H1 (cell line): ENCODE measurements around the gene SLX9. TPM values are rescaled to one million over a fixed set of nuclear protein-coding genes. Genes with fewer than 3 reads are reported as not detected.

Experiments
- CTCF ChIA-PET: fragments of 300-600 bp; sonication (Branson Sonifier 250); formaldehyde crosslinking; loops from one replicate; lab custom pipeline; 2021; ENCODE audit not compliant: partially characterized antibody; lab: Charles Lee
- POLR2A ChIA-PET: fragments of 300-600 bp; sonication (Branson Sonifier 250); formaldehyde crosslinking; loops from one replicate; lab custom pipeline; 2021; ENCODE audit warnings: inconsistent platforms; ENCODE audit not compliant: partially characterized antibody; lab: Charles Lee
- DNase-seq, 2 experiments: peaks; one replicate each; pipeline versions ENCODE4 v3.0.0 to v3.0.0-alpha.2; 2010 to 2022; ENCODE audit warnings: low spot score in 2 of 2, low read depth in 1 of 2, mixed read lengths in 1 of 2
- FAIRE-seq: peaks from 2 replicates; lab custom pipeline; 2011; peaks lifted over from hg19 to GRCh38; lab: Jason Lieb, UNC
- H2AFZ ChIP-seq: 2 replicates; pipeline ENCODE4 v1.8.1; 2012; ENCODE audit warnings: low read length, inconsistent platforms
- H2AK5ac ChIP-seq: 2 replicates; pipeline ENCODE4 v1.6.1; 2013; ENCODE audit warnings: low read depth, low read length
- H2BK120ac ChIP-seq: replicated peaks from 2 replicates; pipeline ENCODE3; 2013; ENCODE audit warnings: low read depth, low read length, inconsistent platforms
- H2BK12ac ChIP-seq: 2 replicates; pipeline ENCODE4 v1.6.1; 2013; ENCODE audit warnings: low read depth, low read length
- H2BK15ac ChIP-seq: 2 replicates; pipeline ENCODE4 v1.6.1; 2013; ENCODE audit warnings: low read length
- H2BK20ac ChIP-seq: 2 replicates; pipeline ENCODE4 v1.6.1; 2013; ENCODE audit warnings: low read length
- H2BK5ac ChIP-seq: 2 replicates; pipeline ENCODE4 v1.6.1; 2013; ENCODE audit warnings: low read depth, low read length
- H3K14ac ChIP-seq: 2 replicates; pipeline ENCODE4 v1.6.1; 2013; ENCODE audit warnings: inconsistent platforms; ENCODE audit not compliant: insufficient read length
- H3K18ac ChIP-seq: 2 replicates; pipeline ENCODE4 v1.6.1; 2013; ENCODE audit warnings: low read length; ENCODE audit errors: extremely low read depth
- H3K23ac ChIP-seq: 2 replicates; pipeline ENCODE4 v1.6.1; 2013; ENCODE audit warnings: inconsistent platforms; ENCODE audit not compliant: insufficient read length
- H3K23me2 ChIP-seq: 2 replicates; pipeline ENCODE4 v1.6.1; 2013; ENCODE audit warnings: low read depth, low read length
- H3K27ac ChIP-seq: 2 replicates; pipeline ENCODE4 v1.6.1; 2011; ENCODE audit warnings: low read depth, low read length, inconsistent platforms
- H3K27me3 ChIP-seq, 4 experiments: replicated peaks in 1 of 4; 1 replicate in 1 of 4; 2 replicates in 3 of 4; pipeline versions ENCODE4 v1.6.1 to v1.8.1; 2011 to 2013; ENCODE audit warnings: low read length in 3 of 4, mild to moderate bottlenecking in 3 of 4, inconsistent platforms in 2 of 4, mixed read lengths in 2 of 4, moderate library complexity in 1 of 4; ENCODE audit not compliant: control insufficient read depth in 3 of 4, insufficient read depth in 3 of 4; ENCODE audit errors: extremely low read depth in 1 of 4
- H3K36me3 ChIP-seq, 4 experiments: 2 replicates each; pipeline versions ENCODE4 v1.6.1 to v1.8.1; 2011 to 2013; ENCODE audit warnings: mild to moderate bottlenecking in 4 of 4, low read length in 3 of 4, moderate library complexity in 2 of 4, control low read depth in 1 of 4, inconsistent platforms in 1 of 4; ENCODE audit not compliant: insufficient read depth in 4 of 4, control insufficient read depth in 2 of 4
- H3K4ac ChIP-seq: replicated peaks from 2 replicates; pipeline ENCODE3; 2013; ENCODE audit warnings: low read length, low read depth, mixed read lengths, inconsistent platforms; ENCODE audit not compliant: insufficient read length
- H3K4me1 ChIP-seq, 4 experiments: replicated peaks in 1 of 4; 1 replicate in 1 of 4; 2 replicates in 3 of 4; pipeline versions ENCODE4 v1.6.1 to v1.8.1; 2011 to 2013; ENCODE audit warnings: low read length in 3 of 4, inconsistent platforms in 2 of 4, mixed read lengths in 1 of 4; ENCODE audit not compliant: insufficient read depth in 4 of 4, control insufficient read depth in 3 of 4
- H3K4me2 ChIP-seq, 2 experiments: 2 replicates each; pipeline versions ENCODE4 v1.6.1 to v1.8.1; 2011 to 2013; ENCODE audit warnings: low read depth in 2 of 2, low read length in 2 of 2, control low read depth in 1 of 2, inconsistent platforms in 1 of 2, mild to moderate bottlenecking in 1 of 2; ENCODE audit not compliant: insufficient read depth in 1 of 2
- H3K4me3 ChIP-seq, 4 experiments: fragments of 200-600, 300-600 bp in 1 of 4; sonication (generic), shearing (Covaris generic), sonication (Bioruptor Twin) in 1 of 4; 2 replicates each; pipeline versions ENCODE4 v1.5.1 to v1.8.1; 2011 to 2016; ENCODE audit warnings: low read length in 4 of 4, low read depth in 3 of 4, control low read depth in 2 of 4, inconsistent platforms in 2 of 4, mild to moderate bottlenecking in 2 of 4, mixed read lengths in 1 of 4, moderate library complexity in 1 of 4; ENCODE audit not compliant: insufficient read depth in 2 of 4; ENCODE audit errors: extremely low read depth in 1 of 4
- H3K56ac ChIP-seq: replicated peaks from 2 replicates; pipeline ENCODE3; 2013; ENCODE audit warnings: low read depth, mild to moderate bottlenecking, mixed read lengths, low read length, inconsistent platforms; ENCODE audit not compliant: insufficient read length
- H3K79me1 ChIP-seq: 2 replicates; pipeline ENCODE4 v1.6.1; 2013; ENCODE audit warnings: low read depth, low read length, control low read depth
- H3K79me2 ChIP-seq, 2 experiments: 2 replicates each; pipeline versions ENCODE4 v1.6.1 to v1.8.1; 2012 to 2013; ENCODE audit warnings: low read length in 2 of 2, mild to moderate bottlenecking in 2 of 2, inconsistent platforms in 1 of 2; ENCODE audit not compliant: insufficient read depth in 2 of 2, control insufficient read depth in 1 of 2
- H3K9ac ChIP-seq, 4 experiments: replicated peaks in 1 of 4; 1 replicate in 1 of 4; 2 replicates in 3 of 4; pipeline versions ENCODE4 v1.6.1 to v1.8.1; 2011 to 2013; ENCODE audit warnings: low read depth in 3 of 4, low read length in 3 of 4, control low read depth in 2 of 4, mild to moderate bottlenecking in 2 of 4, moderate library complexity in 2 of 4, inconsistent platforms in 1 of 4; ENCODE audit errors: extremely low read depth in 1 of 4
- H3K9me3 ChIP-seq, 2 experiments: 2 replicates each; pipeline versions ENCODE4 v1.6.1 to v1.8.1; 2012 to 2013; ENCODE audit warnings: mild to moderate bottlenecking in 2 of 2, moderate library complexity in 2 of 2, control low read depth in 1 of 2, inconsistent platforms in 1 of 2, low read depth in 1 of 2, low read length in 1 of 2, mixed read lengths in 1 of 2; ENCODE audit not compliant: insufficient read depth in 2 of 2
- H4K20me1 ChIP-seq, 2 experiments: replicated peaks in 1 of 2; 2 replicates each; pipeline versions ENCODE3 to v1.8.1; 2011 to 2013; ENCODE audit warnings: inconsistent platforms in 2 of 2, low read length in 2 of 2, mild to moderate bottlenecking in 1 of 2; ENCODE audit not compliant: insufficient read depth in 2 of 2, control insufficient read depth in 1 of 2
- H4K5ac ChIP-seq: 2 replicates; pipeline ENCODE4 v1.6.1; 2013; ENCODE audit warnings: low read length, low read depth, mixed read lengths, inconsistent platforms; ENCODE audit not compliant: insufficient read length
- H4K8ac ChIP-seq: 2 replicates; pipeline ENCODE4 v1.8.0; 2013; ENCODE audit warnings: mild to moderate bottlenecking, moderate library complexity, low read length, inconsistent platforms; ENCODE audit not compliant: insufficient read depth; ENCODE audit errors: extremely low read depth
- H4K91ac ChIP-seq: replicated peaks from 2 replicates; pipeline ENCODE3; 2013; ENCODE audit warnings: low read length, mixed read lengths, inconsistent platforms; ENCODE audit not compliant: insufficient read length
- CBX8 ChIP-seq: fragments of 300-800, 300-1000 bp; sonication (generic); IDR thresholded peaks from 2 replicates; pipeline ENCODE4 v1.7.1; 2016; ENCODE audit warnings: low read depth, low read length, borderline replicate concordance
- CHD1 ChIP-seq: IDR thresholded peaks from 2 replicates; pipeline ENCODE4 v1.6.1; 2012; ENCODE audit warnings: low read depth, low read length, improper control_type of control experiment
- CREB1 ChIP-seq: IDR thresholded peaks from 2 replicates; pipeline ENCODE4 v1.6.1; 2012; ENCODE audit warnings: inconsistent platforms
- EP300 ChIP-seq, 2 experiments: IDR thresholded peaks; 1 replicate in 1 of 2; 2 replicates in 1 of 2; pipeline ENCODE4 v1.6.1; 2011 to 2012; ENCODE audit warnings: low read depth in 2 of 2, low read length in 2 of 2, mild to moderate bottlenecking in 2 of 2, borderline replicate concordance in 1 of 2, inconsistent platforms in 1 of 2, moderate library complexity in 1 of 2
- HDAC6 ChIP-seq: IDR thresholded peaks from one replicate; pipeline ENCODE4 v1.7.1; 2012; ENCODE audit warnings: low read depth, mild to moderate bottlenecking, inconsistent platforms, low read length, moderate library complexity
- KDM1A ChIP-seq: fragments of 200-600, 300-600 bp; sonication (generic); IDR thresholded peaks from 2 replicates; pipeline ENCODE4 v1.7.1; 2016; ENCODE audit warnings: mild to moderate bottlenecking, low read length, borderline replicate concordance
- POLR2AphosphoS5 ChIP-seq: IDR thresholded peaks from 2 replicates; pipeline ENCODE4 v1.6.1; 2011; ENCODE audit warnings: low read depth, low read length
- RFX5 ChIP-seq: IDR thresholded peaks from 2 replicates; pipeline ENCODE4 v1.6.1; 2011; ENCODE audit warnings: low read depth, low read length, improper control_type of control experiment, borderline replicate concordance
- SIN3A ChIP-seq, 2 experiments: IDR thresholded peaks in 1 of 2; conservative IDR thresholded peaks in 1 of 2; 2 replicates each; pipeline ENCODE4 v1.6.1; 2011 to 2012; ENCODE audit warnings: low read length in 2 of 2, improper control_type of control experiment in 1 of 2, low read depth in 1 of 2, mild to moderate bottlenecking in 1 of 2
- SIRT6 ChIP-seq: IDR thresholded peaks from one replicate; pipeline ENCODE4 v1.7.1; 2012; ENCODE audit warnings: low read length, inconsistent platforms
- TAF7 ChIP-seq: optimal IDR thresholded peaks from 2 replicates; pipeline ENCODE3; 2011; ENCODE audit warnings: low read depth, mild to moderate bottlenecking, inconsistent platforms, low read length, moderate library complexity, borderline replicate concordance
- ZNF274 ChIP-seq: IDR thresholded peaks from 2 replicates; pipeline ENCODE4 v1.7.0; 2012; ENCODE audit warnings: low read length, borderline replicate concordance; ENCODE audit errors: extremely low read depth
- WGBS, 2 experiments: shearing (Covaris generic) in 1 of 2; methylation state at CpG; one replicate each; pipeline versions ENCODE4 v1.1.6 to v1.1.7; 2013 to 2015; ENCODE audit warnings: low lambda C conversion rate in 2 of 2, mixed read lengths in 2 of 2, inconsistent platforms in 1 of 2, low coverage in 1 of 2, missing lambda C conversion rate in 1 of 2; ENCODE audit not compliant: insufficient replicate concordance in 2 of 2, insufficient coverage in 1 of 2, insufficient read length in 1 of 2; ENCODE audit errors: extremely low coverage in 1 of 2, missing lambda C conversion rate in 1 of 2; 5-methylcytosine and 5-hydroxymethylcytosine counted together
- polyA plus RNA-seq, 7 experiments: library from polyadenylated mRNA; depleted of rRNA in 3 of 7; stranded (reverse) in 5 of 7; unstranded in 2 of 7; fragments of >200 nt in 5 of 7; fragments of 200-250 nt in 2 of 7; gene quantifications; 1 replicate in 5 of 7; 2 replicates in 1 of 7; 4 replicates in 1 of 7; pipeline versions ENCODE4 v1.2.1 to v1.2.3, GENCODE V29; 2011 to 2013; ENCODE audit warnings: missing spikeins in 2 of 7, mixed read lengths in 2 of 7
- total RNA-seq: library from RNA; stranded (reverse); fragmentation: NEBNext Ultra II Directional; extraction: Animal tissue kit (Norgen Biotek cat#: 25700); gene quantifications from 2 replicates; pipeline ENCODE4 v1.2.1, GENCODE V29; 2021

SLX9 gene
- total and polyA plus RNA-seq, 2 of the 8 experiments (the other 6 are each of a cell fraction or from before 2014, with no cell fraction given) = 17.7 to 57.3 TPM

DNA sequence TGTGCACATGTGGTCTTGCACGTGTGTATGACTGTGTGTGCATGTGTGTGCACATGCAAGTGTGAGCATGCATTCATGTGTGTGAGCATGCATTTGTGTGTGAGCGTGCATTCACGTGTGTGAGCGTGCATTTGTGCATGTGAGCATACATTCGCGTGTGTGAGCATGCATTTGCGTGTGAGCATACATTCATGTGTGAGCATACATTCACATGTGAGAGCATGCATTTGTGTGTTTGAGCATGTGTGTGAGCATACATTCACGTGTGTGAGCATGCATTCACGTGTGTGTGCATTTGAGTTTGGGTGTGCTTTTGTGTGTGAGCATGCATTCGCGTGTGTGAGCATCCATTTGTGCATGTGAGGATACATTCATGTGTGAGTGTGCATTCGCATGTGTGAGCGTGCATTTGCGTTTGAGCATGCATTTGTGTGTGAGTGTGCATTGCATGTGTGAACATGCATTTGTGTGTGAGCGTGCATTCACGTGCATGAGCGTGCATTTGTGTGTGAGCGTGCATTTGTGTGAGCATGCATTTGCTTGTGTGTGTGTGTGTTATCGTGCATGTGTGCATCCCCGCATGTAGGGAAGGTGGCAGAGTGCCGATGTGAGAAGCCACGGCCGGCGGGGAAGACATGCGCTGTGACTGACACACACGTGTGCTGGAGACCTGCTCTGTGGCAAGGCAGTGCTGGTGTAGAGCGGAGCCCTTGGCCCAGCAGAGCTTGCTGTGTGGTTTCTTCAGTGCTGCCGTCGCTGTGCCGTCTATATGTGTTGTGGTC is 37.4 kb upstream of the SLX9 start:
- no peak overlapping the region for H2AFZ ChIP-seq
- no peak overlapping the region for H2BK15ac ChIP-seq
- H3K4me3 ChIP-seq = no peak overlapping the region
- H3K56ac ChIP-seq = no peak overlapping the region
- H3K23ac ChIP-seq = no peak overlapping the region
- WGBS, 2 experiments = 91% methylated on average over 30 of the region's 30 CpGs; no CpG with 5 or more reads in 1 of the 2 experiments
- H4K20me1 ChIP-seq = peaks cover 0 to 11% of the 10 kb centered on the region in 2 experiments
- CTCF ChIA-PET = no interaction called here
- no peak overlapping the region for H3K18ac ChIP-seq
- H3K9ac ChIP-seq = no peak overlapping the region
- H2BK20ac ChIP-seq = no peak overlapping the region
- H3K79me2 ChIP-seq = no peaks in the 10 kb centered on the region
- H3K27me3 ChIP-seq = peaks cover 0 to 2% (median under 1%) of the 10 kb centered on the region in 4 experiments; a peak in 1 of 7 replicates
- H3K4me1 ChIP-seq = peaks cover 0 to 9% (median 2%) of the 10 kb centered on the region in 4 experiments; a peak in 4 of 7 replicates
- DNase-seq (no peak), FAIRE-seq (no peak)
- no peak overlapping the region for H3K4me2 ChIP-seq
- no peak overlapping the region for H2BK120ac ChIP-seq
- no peak overlapping the region for H3K27ac ChIP-seq
- H2AK5ac ChIP-seq = no peak overlapping the region; the same call in 1 of the 2 replicates
- H3K23me2 ChIP-seq = peaks cover 6% of the 10 kb centered on the region; the same call in 1 of the 2 replicates
- H3K79me1 ChIP-seq = no peaks in the 10 kb centered on the region
- POLR2A ChIA-PET = no interaction called here
- no peak overlapping the region for H2BK5ac ChIP-seq
- no peak overlapping the region for H4K91ac ChIP-seq
- no peak overlapping the region for H4K5ac ChIP-seq
- no peak overlapping the region for H2BK12ac ChIP-seq
- no peaks in the 10 kb centered on the region; a peak in 1 of 8 replicates for H3K36me3 ChIP-seq
- H3K14ac ChIP-seq = no peak overlapping the region
- H3K4ac ChIP-seq = peak overlapping the region; percentile 83
- no peak overlapping the region for H4K8ac ChIP-seq
- H3K9me3 ChIP-seq = no peaks in the 10 kb centered on the region; a peak in 1 of 4 replicates
- TF ChIP-seq TAF7 (no peak), ZNF274 (no peak), HDAC6 (no peak), CBX8 (no peak), KDM1A (no peak), CHD1 (no peak), SIN3A (conservative IDR thresholded peaks at IDR 0.05 in 1 of 2, IDR thresholded peaks at IDR 0.05 in 1 of 2; ENCODE audit: low read depth in 1 of 2, low read length in 2 of 2) (no peak), EP300 (IDR thresholded peaks at IDR 0.05; ENCODE audit: borderline replicate concordance in 1 of 2, low read depth in 2 of 2, low read length in 2 of 2) (no peak), POLR2AphosphoS5 (no peak), SIRT6 (no peak), RFX5 (no peak), CREB1 (no peak)
